ENCODE data around the gene BNIP5.

The BNIP5 gene

GRCh38 chr6:36290668-36291620 is 45.7 kb downstream of the BNIP5 start:
- Histone ChIP-seq H3K9me3 (ENCODE audit: severe bottlenecking) (no peaks in the 10 kb centered on the region), H3K27ac (no peak overlapping the region), H3K4me3 (ENCODE audit: low read depth, low read length) (no peak overlapping the region), H3K36me3 (no peaks in the 10 kb centered on the region), H3K27me3 (ENCODE audit: insufficient read depth, low read depth, severe bottlenecking) (no peaks in the 10 kb centered on the region)
- TF ChIP-seq, protein P1, sequence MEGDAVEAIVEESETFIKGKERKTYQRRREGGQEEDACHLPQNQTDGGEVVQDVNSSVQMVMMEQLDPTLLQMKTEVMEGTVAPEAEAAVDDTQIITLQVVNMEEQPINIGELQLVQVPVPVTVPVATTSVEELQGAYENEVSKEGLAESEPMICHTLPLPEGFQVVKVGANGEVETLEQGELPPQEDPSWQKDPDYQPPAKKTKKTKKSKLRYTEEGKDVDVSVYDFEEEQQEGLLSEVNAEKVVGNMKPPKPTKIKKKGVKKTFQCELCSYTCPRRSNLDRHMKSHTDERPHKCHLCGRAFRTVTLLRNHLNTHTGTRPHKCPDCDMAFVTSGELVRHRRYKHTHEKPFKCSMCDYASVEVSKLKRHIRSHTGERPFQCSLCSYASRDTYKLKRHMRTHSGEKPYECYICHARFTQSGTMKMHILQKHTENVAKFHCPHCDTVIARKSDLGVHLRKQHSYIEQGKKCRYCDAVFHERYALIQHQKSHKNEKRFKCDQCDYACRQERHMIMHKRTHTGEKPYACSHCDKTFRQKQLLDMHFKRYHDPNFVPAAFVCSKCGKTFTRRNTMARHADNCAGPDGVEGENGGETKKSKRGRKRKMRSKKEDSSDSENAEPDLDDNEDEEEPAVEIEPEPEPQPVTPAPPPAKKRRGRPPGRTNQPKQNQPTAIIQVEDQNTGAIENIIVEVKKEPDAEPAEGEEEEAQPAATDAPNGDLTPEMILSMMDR (IDR thresholded peaks at IDR 0.05; ENCODE audit: low read depth, low read length) = no peak
- DNase-seq = no peak

DNA sequence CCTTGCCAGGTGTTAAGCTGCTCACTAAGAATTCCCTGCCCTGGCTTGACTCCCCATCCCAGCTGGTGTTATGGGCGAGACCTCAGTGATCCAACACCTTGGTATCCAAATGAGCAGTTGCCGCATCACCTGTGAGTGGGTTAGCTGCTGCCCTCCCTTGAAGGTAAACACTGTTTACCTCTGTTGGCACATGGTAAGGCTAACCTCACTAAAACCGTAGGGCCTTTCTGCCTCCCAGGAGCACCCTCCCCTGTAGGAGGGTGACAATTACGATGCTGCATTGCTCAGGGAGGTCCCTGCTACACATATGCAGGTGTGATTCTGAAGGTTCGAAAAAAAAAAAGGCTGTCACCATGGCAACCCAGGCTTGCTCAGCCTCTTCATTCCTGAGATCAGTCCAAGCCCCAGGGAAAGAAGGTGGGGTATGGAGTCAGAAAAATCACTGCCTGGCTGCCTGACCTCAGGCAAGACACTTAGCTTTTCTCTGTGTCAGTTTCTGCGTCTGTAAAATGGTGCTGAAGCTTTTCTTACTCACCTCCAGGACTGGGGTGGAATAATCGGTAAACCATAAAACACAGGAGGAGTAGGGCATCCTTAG is 47.3 kb downstream of the BNIP5 start:
- no peak overlapping the region for H3K4me3 ChIP-seq (ENCODE audit: low read depth, low read length)
- H3K27ac ChIP-seq = no peak overlapping the region
- DNase-seq = peak; percentile 87
- H3K36me3 ChIP-seq = no peaks in the 10 kb centered on the region
- H3K9me3 ChIP-seq (ENCODE audit: severe bottlenecking) = no peaks in the 10 kb centered on the region
- TF ChIP-seq, protein P1 (IDR thresholded peaks at IDR 0.05; ENCODE audit: low read depth, low read length) = no peak
- no peaks in the 10 kb centered on the region for H3K27me3 ChIP-seq (ENCODE audit: insufficient read depth, low read depth, severe bottlenecking)

GRCh38 chr6:36286858-36287257 is 49.8 kb downstream of the BNIP5 start:
- no peak overlapping the region for H3K27ac ChIP-seq
- no peak for DNase-seq
- TF ChIP-seq, protein P1 (IDR thresholded peaks at IDR 0.05; ENCODE audit: low read depth, low read length) = no peak
- no peaks in the 10 kb centered on the region for H3K27me3 ChIP-seq (ENCODE audit: insufficient read depth, low read depth, severe bottlenecking)
- H3K9me3 ChIP-seq (ENCODE audit: severe bottlenecking) = no peaks in the 10 kb centered on the region
- H3K4me3 ChIP-seq (ENCODE audit: low read depth, low read length) = no peak overlapping the region
- H3K36me3 ChIP-seq = no peaks in the 10 kb centered on the region

DNA sequence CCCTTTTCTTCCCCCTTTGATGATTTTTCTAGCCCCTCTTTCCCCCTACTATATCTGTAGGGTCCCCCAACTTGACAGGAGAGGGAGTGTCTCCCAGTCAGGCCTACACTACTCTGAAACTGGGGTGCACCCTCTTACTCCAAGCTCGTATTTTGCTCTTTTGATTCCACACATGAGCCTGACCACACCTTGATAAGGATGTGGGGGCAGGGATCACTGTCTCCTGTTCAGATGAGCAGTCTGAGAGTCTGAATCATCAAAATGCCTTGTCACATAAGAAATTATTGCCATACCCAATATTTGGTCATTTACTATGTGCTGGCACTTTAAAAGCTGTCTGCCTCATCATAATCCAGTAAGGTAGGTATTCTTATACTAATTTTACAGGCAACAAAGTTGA is 50.9 kb downstream of the BNIP5 start:
- Histone ChIP-seq H3K27ac (no peak overlapping the region), H3K4me3 (ENCODE audit: low read depth, low read length) (no peak overlapping the region), H3K27me3 (ENCODE audit: insufficient read depth, low read depth, severe bottlenecking) (no peaks in the 10 kb centered on the region), H3K9me3 (ENCODE audit: severe bottlenecking) (no peaks in the 10 kb centered on the region), H3K36me3 (no peaks in the 10 kb centered on the region)
- DNase-seq = no peak
- TF ChIP-seq, protein P1 (IDR thresholded peaks at IDR 0.05; ENCODE audit: low read depth, low read length) = no peak

DNA sequence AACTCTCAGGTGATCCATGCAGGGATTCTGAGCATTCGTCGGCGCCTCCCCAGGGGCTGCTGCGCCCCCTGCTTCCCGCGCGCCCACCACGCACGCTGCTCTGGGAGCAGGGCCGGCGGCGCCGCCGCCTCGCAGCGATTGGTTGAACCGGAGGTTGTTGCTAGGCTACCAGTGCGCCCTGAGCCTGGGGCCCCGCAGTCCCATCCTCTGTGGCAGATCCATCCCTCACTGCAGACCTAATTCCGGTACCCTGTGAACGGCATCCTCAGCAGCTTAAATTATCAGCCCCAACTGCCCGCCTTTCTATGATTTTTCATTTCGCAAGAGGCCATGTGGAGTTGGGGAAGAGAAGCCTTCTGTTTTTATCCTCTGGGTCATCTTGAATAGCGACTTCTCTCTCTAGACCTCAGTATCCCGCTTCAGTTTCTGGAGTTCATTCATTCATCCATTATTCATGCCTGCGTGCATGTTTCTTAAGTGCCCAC is 51.5 kb downstream of the BNIP5 start:
- Histone ChIP-seq H3K9me3 (ENCODE audit: severe bottlenecking) (no peaks in the 10 kb centered on the region), H3K27ac (no peak overlapping the region), H3K4me3 (ENCODE audit: low read depth, low read length) (no peak overlapping the region), H3K36me3 (no peaks in the 10 kb centered on the region), H3K27me3 (ENCODE audit: insufficient read depth, low read depth, severe bottlenecking) (no peaks in the 10 kb centered on the region)
- DNase-seq = no peak
- TF ChIP-seq, protein P1 (IDR thresholded peaks at IDR 0.05; ENCODE audit: low read depth, low read length) = 0 out of 2 replicates have a peak, but pooled peaks have one; percentile 25

Measured in WERI-Rb-1 (cell line).